ENCODE data around the gene ZNF526.

Gene ZNF526

GRCh38 chr19:42224940-42225717, 5.0 kb downstream of the ZNF526 start:
- no peak for DNase-seq

DNA sequence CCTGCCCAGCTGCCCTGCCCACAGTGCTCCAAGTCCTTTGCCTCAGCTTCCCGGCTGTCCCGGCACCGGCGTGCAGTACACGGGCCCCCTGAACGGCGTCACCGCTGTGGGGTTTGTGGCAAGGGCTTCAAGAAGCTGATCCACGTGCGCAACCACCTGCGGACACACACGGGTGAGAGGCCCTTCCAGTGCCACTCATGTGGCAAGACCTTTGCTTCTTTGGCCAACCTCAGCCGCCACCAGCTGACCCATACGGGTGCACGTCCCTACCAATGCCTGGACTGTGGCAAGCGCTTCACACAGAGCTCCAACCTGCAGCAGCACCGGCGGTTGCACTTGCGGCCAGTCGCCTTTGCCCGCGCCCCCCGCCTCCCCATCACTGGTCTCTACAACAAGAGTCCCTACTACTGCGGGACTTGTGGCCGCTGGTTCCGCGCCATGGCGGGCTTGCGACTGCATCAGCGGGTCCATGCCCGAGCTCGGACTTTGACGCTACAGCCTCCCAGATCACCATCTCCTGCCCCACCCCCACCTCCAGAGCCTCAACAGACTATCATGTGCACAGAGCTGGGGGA, 5.7 kb downstream of the ZNF526 start:
- DNase-seq: no peak

DNA sequence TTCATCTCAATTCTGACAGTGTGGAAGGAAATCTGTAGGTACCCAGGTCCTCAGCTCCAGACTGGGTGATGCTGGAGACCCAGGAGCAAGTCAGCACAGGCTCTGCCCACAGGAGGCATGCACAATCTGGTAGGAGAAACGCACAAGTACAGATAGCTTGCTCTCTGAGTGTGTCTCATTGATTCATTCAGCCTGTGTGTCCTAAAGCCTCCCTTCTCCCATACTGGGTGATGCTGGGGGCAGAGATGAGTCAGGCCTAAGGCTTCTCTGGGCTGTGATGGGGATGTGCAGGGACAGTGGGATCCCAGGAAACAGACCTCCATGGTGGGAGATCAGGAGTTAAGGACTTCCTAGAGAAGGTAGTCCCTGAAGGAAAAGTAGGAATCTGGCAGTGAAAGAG, 6.8 kb downstream of the ZNF526 start:
- DNase-seq: no peak

DNA sequence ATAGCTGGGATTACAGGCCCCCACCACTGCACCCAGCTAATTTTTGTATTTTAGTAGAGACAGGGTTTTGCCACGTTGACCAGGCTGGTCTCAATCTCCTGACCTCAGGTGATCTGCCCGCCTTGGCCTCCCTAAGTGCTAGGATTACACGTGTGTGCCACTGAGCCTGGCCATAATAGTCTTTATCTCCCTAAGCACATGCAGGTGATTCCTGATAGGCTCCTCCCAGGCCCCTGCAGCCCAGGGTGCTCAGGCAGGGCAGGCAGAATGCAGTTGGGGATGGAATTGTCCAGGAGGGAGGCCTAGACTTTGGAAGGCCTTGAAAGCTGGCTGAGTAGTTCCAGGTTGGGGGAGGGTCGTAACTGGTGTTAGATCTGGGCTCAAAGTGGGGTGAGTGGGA, 8.5 kb downstream of the ZNF526 start:
- no peak for DNase-seq

- DNase-seq: no peak
Measured at GRCh38 chr19:42229301-42229854, 9.3 kb downstream of the ZNF526 start.

GRCh38 chr19:42229855-42230351, 9.8 kb downstream of the ZNF526 start:
- no peak for DNase-seq

- no peak for DNase-seq
Measured at GRCh38 chr19:42230571-42230970, 10.5 kb downstream of the ZNF526 start.

DNA sequence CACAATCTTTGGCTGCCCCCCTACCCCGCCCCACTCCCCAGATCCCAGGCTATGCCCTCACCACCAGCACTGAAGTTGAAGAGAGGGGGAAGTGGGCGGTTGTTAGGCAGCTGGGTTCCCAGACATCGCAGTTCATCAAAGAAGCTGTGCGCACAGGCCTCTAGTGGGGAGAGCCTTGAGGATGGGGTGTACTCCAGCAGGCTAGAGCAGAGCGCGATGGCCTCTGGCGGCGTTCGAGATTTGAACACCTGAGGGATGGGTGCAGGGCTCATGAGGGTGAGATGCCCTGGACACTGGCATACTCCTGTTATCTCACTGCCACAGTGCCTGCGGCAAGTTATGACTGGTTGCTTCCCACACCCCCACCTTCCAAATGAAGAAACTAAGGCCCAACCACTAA, 12.3 kb downstream of the ZNF526 start:
- DNase-seq: no peak

DNA sequence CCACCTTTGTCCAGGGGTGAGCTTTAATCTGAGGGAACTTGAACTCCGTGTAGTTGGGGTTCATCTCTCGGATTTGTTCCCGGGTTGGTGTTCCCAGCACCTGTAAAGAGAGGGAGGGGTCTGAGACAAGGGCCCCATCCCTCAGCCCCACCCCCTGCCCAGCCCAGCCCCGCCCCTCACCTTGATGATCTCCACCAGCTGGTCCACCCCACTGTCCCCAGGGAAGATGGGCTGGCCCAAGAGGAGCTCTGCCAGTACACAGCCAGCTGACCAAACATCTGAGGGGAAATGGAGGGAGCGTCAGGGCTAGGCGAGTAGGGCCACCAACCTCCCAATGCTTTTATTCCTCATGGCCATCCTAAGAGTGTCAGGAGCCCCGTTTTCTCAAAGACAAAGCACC, 13.0 kb downstream of the ZNF526 start:
- no peak for DNase-seq

GRCh38 chr19:42233678-42234292, 13.7 kb downstream of the ZNF526 start:
- no peak for DNase-seq

DNA sequence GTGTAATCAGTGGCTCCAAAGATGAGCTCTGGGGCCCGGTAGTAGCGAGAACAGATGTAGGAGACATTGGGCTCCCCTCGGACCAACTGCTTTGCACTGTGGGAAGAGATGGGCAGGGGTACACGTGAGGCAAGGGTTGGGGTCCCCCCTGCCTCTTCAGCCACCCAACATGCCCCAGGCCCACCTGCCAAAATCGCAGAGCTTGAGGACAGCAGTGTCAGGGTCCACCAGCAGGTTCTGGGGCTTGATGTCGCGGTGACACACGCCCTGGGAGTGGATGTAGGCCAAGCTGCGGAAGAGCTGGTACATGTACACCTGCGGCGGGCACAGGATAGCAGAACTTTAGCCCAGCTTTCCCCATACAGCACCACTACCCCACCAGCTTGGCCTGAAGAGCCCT, 14.3 kb downstream of the ZNF526 start:
- no peak for DNase-seq

GRCh38 chr19:42235181-42235580, 15.1 kb downstream of the ZNF526 start:
- no peak for DNase-seq

DNA sequence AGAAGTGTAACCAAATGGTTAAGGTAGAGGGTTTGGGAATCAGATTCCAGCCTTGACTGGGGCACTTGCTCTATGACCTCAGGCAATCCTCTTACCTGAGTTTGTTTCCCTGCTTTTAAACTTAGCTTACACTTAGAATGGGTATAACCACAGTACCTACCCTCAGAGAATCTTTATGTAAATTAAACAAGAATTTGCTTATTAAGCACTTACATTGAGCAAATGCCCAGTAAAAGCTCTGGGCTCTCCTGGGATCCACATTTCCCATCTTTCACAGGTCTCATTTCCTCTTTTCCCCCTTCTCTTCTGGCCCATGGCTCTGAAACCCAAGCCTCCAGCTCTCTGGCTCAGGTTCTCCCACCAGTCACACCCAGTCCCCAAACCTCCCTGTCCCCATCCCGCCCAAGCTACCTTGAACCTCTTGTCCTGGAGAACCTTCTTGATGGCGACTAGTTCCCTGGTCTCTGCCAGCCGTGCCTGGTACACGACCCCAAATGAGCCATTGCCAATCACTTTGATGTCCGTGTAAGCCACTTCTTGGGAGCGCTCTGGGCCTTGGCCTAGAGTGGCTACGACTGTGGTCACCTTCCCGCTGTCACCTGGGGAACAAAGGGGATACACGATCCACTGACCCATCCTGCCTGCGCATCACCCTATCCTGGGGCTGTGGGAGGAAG, 19.6 kb downstream of the ZNF526 start:
- DNase-seq: no peak

DNA sequence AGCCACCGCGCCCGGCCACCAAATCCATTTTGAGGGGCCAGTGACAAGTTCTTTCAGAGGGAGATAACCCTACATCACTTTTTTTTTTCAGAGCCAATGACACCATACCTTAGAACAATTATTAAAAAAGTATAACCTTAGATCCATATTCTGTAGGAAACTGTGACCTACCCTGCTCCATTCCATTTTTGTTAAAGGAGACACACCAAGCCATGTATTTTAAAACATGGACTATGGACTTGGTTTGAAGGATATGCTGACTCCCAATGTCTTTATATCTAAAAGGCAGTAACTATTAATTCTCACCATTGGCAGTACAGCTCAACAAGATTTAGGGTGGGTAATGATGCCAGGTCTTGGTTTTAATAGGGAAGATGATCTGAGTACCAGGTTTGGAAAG, 21.2 kb downstream of the ZNF526 start:
- DNase-seq: no peak

DNA sequence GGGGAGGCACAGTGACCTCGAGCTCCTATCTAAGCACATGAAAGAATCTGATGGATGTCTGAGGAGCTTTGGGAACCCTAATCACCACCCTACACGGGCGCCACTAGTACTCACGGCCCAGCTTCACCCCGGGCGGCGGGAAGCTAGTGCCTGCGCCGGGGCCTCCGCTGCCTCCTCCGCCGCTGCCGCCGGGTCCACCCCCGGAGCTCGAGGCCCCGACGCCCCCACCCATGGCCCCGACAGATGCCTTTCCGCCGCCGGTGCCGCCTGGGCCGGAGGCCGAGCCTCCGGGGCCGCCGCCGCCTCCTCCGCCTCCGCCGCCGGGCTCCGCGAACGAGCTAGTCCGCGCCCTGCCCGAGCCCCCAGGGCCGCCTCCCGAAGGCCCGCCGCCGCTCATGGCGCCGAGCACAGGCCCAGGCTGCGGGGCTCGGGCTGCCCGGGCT, 22.0 kb downstream of the ZNF526 start:
- peak in 1 of 2 experiments; percentile 42 for DNase-seq

DNA sequence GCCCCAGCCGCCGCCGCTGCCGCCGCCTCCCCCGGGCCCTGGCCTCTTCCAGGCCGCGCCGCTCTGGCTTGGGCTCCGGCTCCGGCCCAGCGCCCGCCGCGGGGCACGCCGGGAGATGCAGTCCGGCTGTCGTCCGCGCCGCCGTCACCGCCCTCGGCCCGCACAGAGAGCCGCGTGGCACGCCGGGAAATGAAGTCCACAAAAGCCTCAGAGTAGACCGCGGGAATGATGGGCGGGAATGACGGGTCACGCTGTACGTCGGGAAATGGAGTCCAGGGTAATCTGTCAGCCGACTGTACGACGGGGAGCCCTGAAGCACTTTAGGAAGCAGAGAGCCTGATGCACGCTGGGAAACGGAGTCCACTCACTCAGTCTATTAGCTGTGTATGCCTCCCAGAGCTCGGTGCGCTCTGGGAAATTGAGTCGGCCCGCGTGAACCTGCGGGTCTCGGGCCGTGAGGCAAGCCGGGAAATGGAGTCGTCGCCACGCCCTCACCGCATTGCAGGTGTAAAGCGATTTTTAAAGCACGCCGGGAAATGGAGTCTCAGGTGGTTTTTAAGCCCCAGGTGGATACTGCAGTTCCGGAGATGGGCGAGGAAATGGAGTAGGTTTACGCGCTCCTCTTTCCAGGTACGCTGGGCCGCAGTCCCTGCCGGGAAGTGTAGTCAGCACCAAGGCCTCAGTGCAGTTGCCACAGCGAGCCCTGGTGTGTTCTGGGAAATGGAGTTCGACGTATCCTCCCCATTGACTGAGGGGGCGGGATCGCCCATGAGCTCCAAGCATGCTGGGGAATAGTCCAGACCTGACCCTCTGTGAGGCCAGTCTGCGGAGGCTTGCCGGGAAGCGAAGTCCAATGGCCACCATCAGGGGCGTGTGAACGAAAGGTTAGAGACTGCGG, 22.6 kb downstream of the ZNF526 start, which contains the start of gene GSK3A:
GSK3A (minus strand) TSS at position 91 of the 898 bp plus-strand sequence. CDS start 137 bp downstream, outside the sequence.
- peak; percentile 93 to 96 for DNase-seq

- DNase-seq: peak; percentile 85 to 93
Measured at GRCh38 chr19:42244347-42245220, 24.5 kb downstream of the ZNF526 start.

- no peak for DNase-seq
Measured at GRCh38 chr19:42245231-42245630, 25.1 kb downstream of the ZNF526 start.

DNA sequence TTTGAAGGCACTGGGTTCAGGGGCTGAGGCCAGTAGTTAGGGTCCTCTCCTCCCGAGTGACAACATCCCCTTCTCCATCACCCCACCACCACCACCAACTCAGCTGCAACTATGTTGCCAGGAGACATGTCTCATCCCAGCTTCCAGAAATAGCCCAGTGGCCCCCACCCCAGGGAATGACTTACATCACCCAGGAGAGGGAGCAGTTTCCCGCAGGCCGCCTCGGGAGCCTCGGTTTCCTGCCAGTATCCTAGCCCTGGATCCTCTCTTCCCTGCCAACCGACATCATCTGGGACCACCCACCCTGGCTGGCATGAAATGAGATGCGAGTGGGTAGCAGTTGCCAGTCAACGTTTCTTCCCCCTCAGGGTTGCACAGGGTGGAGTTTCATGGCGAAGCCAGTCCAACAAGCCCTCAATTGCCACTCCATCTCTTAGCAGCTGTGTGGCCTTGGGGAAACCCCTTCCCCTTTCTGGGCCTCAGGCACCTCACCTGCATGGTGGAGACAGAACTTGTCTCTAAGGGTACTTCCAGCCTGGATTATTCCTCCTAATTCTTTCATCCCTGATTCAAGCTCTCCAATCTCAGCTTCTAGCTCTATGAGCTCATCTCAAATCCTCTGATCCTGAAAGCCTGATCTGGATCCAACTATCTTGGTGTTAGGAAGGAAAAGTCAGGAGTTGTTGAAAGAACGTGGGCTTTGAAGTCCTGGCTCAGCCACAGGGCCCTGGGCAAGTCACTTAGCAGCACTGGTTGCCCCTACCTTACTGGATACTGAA, 26.2 kb downstream of the ZNF526 start:
- DNase-seq: no peak

Measured in stimulated activated CD4-positive, alpha-beta T cell treated with anti-CD3 and anti-CD28 coated beads, Interleukin-4, amount 100 ng/mL, for 4 hours (primary cell).